Peyer's patch (tissue), 4 donors: Measurements from ENCODE around the gene AGPS.

Source experiments
- POLR2A ChIP-seq, 2 donors: fragments of 450-650 bp; IDR thresholded peaks; one replicate each; pipeline ENCODE4 v1.5.1; 2017; ENCODE audit warnings: antibody characterized with exemption in 2 of 2, mild to moderate bottlenecking in 2 of 2, moderate library complexity in 2 of 2
- TF ChIP-seq, protein P1 (sequence below), 6 experiments: fragments of 450-650 bp in 4 of 6; fragments of 200-600 bp in 2 of 6; sonication (generic) in 1 of 6; IDR thresholded peaks; one replicate each; pipeline ENCODE4 v1.5.1; 2017 to 2019; ENCODE audit warnings: antibody characterized with exemption in 6 of 6, mild to moderate bottlenecking in 3 of 6, moderate library complexity in 1 of 6

DNA sequence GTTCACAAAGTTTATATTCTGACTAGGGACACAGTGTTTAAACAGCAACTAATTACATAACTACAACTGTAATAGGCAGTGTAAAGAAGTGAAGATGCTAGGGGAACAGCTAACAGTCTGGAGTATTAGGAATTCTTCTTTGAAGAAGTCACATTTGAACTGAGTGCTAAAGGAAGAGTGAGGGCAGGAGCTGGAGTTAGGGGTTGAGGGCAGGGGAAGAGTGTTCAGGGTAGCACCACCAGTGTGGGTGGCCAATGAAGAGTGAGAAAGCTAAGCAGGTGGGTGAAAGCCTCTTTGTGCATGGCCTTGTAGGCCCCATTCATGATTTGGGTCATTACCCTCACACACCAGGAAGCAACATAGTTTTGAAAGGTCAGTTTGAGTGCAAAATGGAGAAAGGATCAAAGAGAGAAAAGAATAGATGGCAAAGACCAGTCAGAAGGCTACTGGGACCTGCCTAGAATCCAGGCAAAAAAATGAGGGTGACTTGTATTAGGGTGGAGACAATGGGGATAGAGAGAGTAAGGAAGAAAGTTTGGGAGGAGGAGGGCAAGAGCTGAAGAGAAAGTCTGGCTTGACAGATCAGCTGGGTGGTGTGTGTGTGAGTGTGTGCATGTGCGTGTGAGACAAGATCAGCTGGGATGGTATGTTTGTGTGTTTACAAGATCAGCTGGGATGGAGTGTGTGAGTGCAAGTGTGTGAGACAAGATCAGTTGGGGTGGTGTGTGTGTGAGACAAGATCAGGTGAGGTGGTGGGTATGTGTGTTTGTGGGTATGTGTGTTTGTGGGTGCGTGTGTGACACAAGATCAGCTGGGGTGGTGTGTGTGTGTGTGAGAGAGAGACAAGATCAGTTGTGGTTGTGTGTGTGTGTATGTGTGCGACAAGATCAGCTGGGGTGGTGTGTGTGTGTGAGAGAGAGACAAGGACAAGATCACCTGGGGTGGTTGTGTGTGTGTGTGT, 43.6 kb upstream of the AGPS start:
- TF ChIP-seq, protein P1, sequence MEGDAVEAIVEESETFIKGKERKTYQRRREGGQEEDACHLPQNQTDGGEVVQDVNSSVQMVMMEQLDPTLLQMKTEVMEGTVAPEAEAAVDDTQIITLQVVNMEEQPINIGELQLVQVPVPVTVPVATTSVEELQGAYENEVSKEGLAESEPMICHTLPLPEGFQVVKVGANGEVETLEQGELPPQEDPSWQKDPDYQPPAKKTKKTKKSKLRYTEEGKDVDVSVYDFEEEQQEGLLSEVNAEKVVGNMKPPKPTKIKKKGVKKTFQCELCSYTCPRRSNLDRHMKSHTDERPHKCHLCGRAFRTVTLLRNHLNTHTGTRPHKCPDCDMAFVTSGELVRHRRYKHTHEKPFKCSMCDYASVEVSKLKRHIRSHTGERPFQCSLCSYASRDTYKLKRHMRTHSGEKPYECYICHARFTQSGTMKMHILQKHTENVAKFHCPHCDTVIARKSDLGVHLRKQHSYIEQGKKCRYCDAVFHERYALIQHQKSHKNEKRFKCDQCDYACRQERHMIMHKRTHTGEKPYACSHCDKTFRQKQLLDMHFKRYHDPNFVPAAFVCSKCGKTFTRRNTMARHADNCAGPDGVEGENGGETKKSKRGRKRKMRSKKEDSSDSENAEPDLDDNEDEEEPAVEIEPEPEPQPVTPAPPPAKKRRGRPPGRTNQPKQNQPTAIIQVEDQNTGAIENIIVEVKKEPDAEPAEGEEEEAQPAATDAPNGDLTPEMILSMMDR (IDR thresholded peaks at IDR 0.05): no peak
- no peak for TF ChIP-seq POLR2A (IDR thresholded peaks at IDR 0.05)
